Lung (tissue), 12 donors: ENCODE measurements around the gene MT1X. TPM values are rescaled to one million over a fixed set of nuclear protein-coding genes. Genes with fewer than 3 reads are reported as not detected.

Source experiments
- ATAC-seq: fragments of 200-7000 bp; cut with Tn5 transposase; one replicate; pipeline ENCODE4 v1.9.1; 2020; ENCODE audit warnings: moderate number of reproducible peaks; ENCODE audit not compliant: insufficient read depth, low FRiP score
- DNase-seq, 3 donors: peaks; one replicate each; pipeline ENCODE4 v3.0.0-alpha.2; 2013 to 2017
- H3K27ac ChIP-seq, 2 donors: one replicate each; pipeline ENCODE4 v1.5.1; 2013; ENCODE audit warnings: mild to moderate bottlenecking in 2 of 2, moderate library complexity in 2 of 2, control low read depth in 1 of 2, inconsistent platforms in 1 of 2, low read depth in 1 of 2, low read length in 1 of 2
- H3K27me3 ChIP-seq, 3 donors: one replicate each; pipeline ENCODE4 v1.5.1; 2013; ENCODE audit warnings: low read length in 2 of 3; ENCODE audit not compliant: control insufficient read depth in 3 of 3, insufficient read depth in 3 of 3
- H3K36me3 ChIP-seq, 4 donors: one replicate each; pipeline ENCODE4 v1.5.1; 2013; ENCODE audit warnings: low read length in 4 of 4, mild to moderate bottlenecking in 1 of 4, moderate library complexity in 1 of 4; ENCODE audit not compliant: control insufficient read depth in 4 of 4, insufficient read depth in 4 of 4
- H3K4me1 ChIP-seq, 5 donors: one replicate each; pipeline ENCODE4 v1.5.1; 2013; ENCODE audit warnings: low read length in 5 of 5, mild to moderate bottlenecking in 2 of 5, moderate library complexity in 1 of 5; ENCODE audit not compliant: control insufficient read depth in 5 of 5, insufficient read depth in 5 of 5
- H3K4me3 ChIP-seq: one replicate; pipeline ENCODE4 v1.5.1; 2013; ENCODE audit warnings: mild to moderate bottlenecking, control low read depth, moderate library complexity
- H3K9ac ChIP-seq, 2 donors: one replicate each; pipeline ENCODE4 v1.5.1; 2013; ENCODE audit warnings: low read length in 2 of 2, control low read depth in 1 of 2; ENCODE audit not compliant: insufficient read depth in 1 of 2
- H3K9me3 ChIP-seq, 4 donors: one replicate each; pipeline ENCODE4 v1.5.1; 2013; ENCODE audit warnings: low read length in 3 of 4, mild to moderate bottlenecking in 1 of 4, moderate library complexity in 1 of 4; ENCODE audit not compliant: control insufficient read depth in 4 of 4, insufficient read depth in 3 of 4
- WGBS, 2 donors: extraction: QIAGEN DNeasy Blood & Tissue Kit; methylation state at CpG; one replicate each; pipeline ENCODE4 v1.1.7; 2013; 5-methylcytosine and 5-hydroxymethylcytosine counted together
- polyA plus RNA-seq, 2 donors: library from polyadenylated mRNA; stranded (reverse); fragments of 200-250 nt; gene quantifications; one replicate each; pipeline ENCODE4 v1.2.1, GENCODE V29; 2013
- total RNA-seq, 2 donors: library from RNA; depleted of rRNA in 1 of 2; stranded (reverse); fragments of >200 nt in 1 of 2; gene quantifications; one replicate each; pipeline ENCODE4 v1.2.1, GENCODE V29; 2014 to 2021
- TF ChIP-seq, protein P1 (sequence below): IDR thresholded peaks from 2 replicates; pipeline ENCODE4 v1.5.1; 2012; ENCODE audit warnings: mild to moderate bottlenecking; ENCODE audit errors: control extremely low read depth, extremely low read depth
- donor health status: control.
- donor health status: control.
- donor health status: Bipolar disorder and iron deficiency.
- donor health status: healthy.
- donor health status: DM: yes; HTN: yes; CAD: no.

The MT1X gene
- total and polyA plus RNA-seq, 4 donors, result 39.3 to 989 (median 306) TPM

DNA sequence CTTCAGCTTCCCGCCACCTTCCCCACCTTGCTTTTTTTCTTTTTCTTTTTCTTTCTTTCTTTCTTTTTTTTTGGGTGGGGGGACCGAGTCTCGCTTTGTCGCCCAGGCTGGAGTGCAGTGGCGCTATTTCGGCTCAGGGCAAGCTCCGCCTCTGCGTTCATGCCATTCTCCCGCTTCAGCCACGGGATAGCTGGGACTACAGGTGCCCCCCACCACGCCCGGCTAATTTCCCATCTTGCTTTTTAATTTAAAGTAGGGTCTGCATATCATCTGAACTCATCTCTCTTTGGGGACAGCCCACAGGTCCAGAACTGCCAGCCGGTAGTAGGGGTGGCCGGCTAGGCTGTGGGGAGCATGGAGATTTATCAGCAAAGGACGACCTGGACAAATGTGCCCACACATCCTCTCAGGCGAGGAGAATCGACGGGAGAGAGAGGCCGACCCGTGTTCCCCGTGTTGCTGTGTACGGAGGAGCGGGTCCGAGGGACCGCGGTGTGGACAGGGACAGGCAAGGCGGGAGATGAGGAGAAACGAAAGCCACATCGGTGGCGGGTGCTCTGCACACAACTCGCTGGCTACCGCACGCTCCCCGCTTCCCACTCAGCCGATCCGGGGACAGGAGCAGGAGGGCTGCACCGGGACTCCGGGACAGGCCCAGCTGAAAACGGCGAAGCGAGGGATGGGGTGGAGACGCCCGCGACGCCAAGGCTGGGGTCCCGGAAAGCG lies 47.4 kb upstream of the MT1X start:
- Histone ChIP-seq H3K9ac (no peak overlapping the region), H3K27ac (no peak overlapping the region), H3K9me3 (peaks cover 0 to 8% (median 0%) of the 10 kb centered on the region in 4 donors), H3K4me1 (peaks cover 0 to 17% (median 5%) of the 10 kb centered on the region in 5 donors), H3K36me3 (no peaks in the 10 kb centered on the region), H3K4me3 (no peak overlapping the region), H3K27me3 (peaks cover 0 to 89% (median 83%) of the 10 kb centered on the region in 3 donors)
- DNase-seq (no peak), ATAC-seq (no peak)
- WGBS, 2 donors, result 28 to 35% methylated on average over 47 of the region's 47 CpGs
- TF ChIP-seq, protein P1, sequence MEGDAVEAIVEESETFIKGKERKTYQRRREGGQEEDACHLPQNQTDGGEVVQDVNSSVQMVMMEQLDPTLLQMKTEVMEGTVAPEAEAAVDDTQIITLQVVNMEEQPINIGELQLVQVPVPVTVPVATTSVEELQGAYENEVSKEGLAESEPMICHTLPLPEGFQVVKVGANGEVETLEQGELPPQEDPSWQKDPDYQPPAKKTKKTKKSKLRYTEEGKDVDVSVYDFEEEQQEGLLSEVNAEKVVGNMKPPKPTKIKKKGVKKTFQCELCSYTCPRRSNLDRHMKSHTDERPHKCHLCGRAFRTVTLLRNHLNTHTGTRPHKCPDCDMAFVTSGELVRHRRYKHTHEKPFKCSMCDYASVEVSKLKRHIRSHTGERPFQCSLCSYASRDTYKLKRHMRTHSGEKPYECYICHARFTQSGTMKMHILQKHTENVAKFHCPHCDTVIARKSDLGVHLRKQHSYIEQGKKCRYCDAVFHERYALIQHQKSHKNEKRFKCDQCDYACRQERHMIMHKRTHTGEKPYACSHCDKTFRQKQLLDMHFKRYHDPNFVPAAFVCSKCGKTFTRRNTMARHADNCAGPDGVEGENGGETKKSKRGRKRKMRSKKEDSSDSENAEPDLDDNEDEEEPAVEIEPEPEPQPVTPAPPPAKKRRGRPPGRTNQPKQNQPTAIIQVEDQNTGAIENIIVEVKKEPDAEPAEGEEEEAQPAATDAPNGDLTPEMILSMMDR, result no peak

DNA sequence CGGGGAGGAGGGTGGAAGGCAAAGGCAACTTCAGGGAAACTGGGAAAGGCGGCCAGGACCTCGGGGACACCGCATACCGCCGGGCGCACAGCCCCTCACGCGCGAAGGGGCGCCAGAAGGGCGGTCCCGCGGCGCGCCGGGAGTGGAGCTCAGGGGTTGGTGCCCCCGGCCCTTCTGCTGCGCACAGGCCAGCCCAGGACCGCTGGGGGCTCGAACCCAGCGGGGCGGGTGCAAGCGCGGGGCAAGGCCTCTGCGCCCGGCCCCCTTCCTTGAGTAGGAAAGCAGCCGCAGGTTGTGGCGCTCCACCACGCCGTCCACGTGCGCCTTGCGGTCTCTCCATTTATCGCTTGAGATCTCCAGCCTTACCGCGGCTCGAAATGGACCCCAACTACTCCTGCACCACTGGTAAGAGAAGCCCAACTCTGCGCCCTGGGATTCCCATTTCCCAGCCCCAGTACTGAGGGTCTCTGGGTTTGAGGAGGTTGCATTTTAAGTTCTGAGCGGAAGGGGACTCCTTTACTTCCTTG lies 46.8 kb upstream of the MT1X start:
- ATAC-seq (no peak), DNase-seq (no peak)
- no peak overlapping the region for H3K27ac ChIP-seq
- peaks cover 0 to 17% (median 5%) of the 10 kb centered on the region in 5 donors for H3K4me1 ChIP-seq
- H3K9ac ChIP-seq, result no peak overlapping the region
- H3K36me3 ChIP-seq, result no peaks in the 10 kb centered on the region
- no peak overlapping the region for H3K4me3 ChIP-seq
- TF ChIP-seq, protein P1, result no peak
- WGBS, 2 donors, result 12 to 23% methylated on average over 40 of the region's 40 CpGs
- peaks cover 0 to 8% (median 0%) of the 10 kb centered on the region in 4 donors for H3K9me3 ChIP-seq
- H3K27me3 ChIP-seq, result peaks cover 0 to 89% (median 85%) of the 10 kb centered on the region in 3 donors

DNA sequence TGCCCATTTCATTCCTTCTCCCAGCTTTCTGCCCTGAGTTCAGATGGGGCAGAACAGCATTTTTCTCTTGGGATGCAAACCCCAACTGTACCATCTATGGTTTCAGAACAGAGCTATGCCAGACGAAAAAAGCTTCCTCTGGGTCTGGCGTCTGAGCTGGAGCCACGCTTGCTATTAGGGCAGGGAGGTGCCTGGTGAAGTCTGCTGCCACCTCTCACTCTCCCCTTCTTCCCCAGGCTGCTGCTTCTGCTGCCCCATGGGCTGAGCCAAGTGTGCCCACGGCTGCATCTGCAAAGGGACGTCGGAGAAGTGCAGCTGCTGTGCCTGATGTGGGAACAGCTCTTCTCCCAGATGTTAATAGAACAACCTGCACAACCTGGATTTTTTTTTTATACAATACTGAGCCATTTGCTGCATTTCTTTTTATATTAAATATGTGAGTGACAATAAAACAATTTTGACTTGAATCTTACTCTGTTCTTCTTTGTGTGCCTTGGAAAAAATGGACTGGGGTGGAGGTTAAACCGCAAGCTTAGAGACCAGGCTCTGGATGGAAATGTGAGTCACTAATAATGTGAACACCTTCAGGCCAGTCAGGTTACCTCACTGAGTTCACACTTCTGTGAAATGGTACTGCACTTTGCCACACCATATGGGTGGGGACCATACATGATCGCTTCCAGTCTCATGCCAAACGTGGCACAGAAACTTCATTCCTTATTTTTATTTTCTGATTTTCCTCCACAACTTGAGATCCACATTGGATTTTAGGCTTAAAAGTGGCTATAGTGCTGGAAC lies 45.5 kb upstream of the MT1X start:
- H3K9me3 ChIP-seq, result peaks cover 0 to 8% (median 0%) of the 10 kb centered on the region in 4 donors
- ATAC-seq, result no peak
- no peaks in the 10 kb centered on the region for H3K36me3 ChIP-seq
- peaks cover 0 to 17% (median 5%) of the 10 kb centered on the region in 5 donors for H3K4me1 ChIP-seq
- TF ChIP-seq, protein P1, result no peak
- no peak for DNase-seq
- no peak overlapping the region for H3K4me3 ChIP-seq
- peaks cover 0 to 91% (median 88%) of the 10 kb centered on the region in 3 donors for H3K27me3 ChIP-seq
- no peak overlapping the region for H3K27ac ChIP-seq
- 43 to 53% methylated on average over 9 of the region's 9 CpGs for WGBS, 2 donors
- H3K9ac ChIP-seq, result no peak overlapping the region
